Activated CD4-positive, alpha-beta T cell treated with anti-CD3 and anti-CD28 coated beads for 1 hour (primary cell): ENCODE results near the gene THBS4.
"Not testable (repeated sequence)": the region's sequence is repeated elsewhere in the genome, so short reads cannot be mapped to it uniquely, and the experiment has no call there.

ENCODE experiments used
- DNase-seq: peaks from one replicate; pipeline ENCODE4 v3.0.0-alpha.2; 2020

Gene THBS4

GRCh38 chr5:80077051-80077714, 42.0 kb downstream of the THBS4 start:
- no peak for DNase-seq

DNA sequence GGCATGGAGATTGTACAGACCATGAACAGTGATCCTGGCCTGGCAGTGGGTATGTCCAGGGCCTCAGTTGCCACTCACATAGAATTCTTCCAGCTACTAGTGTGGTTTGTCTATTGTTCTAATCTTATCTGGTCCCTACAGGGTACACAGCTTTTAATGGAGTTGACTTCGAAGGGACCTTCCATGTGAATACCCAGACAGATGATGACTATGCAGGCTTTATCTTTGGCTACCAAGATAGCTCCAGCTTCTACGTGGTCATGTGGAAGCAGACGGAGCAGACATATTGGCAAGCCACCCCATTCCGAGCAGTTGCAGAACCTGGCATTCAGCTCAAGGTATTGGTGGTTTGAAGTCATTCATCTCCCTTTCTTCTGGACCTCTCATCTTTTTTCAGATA, 43.8 kb downstream of the THBS4 start:
- DNase-seq, result no peak

DNA sequence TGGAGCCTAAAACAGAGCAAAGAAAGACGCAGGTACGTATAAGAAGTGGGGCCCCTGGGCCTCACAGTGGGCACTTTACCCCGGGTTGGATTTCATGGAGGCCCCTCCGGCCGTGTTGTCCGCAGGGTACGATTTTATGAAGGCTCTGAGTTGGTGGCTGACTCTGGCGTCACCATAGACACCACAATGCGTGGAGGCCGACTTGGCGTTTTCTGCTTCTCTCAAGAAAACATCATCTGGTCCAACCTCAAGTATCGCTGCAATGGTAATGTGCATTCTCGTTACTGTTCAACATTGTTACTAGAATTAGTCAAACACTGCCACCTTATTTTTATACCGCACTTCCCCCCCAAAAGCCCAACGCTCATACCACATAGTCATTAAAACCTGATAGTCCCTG, 47.1 kb downstream of the THBS4 start:
- no peak for DNase-seq

GRCh38 chr5:80082731-80083100, 47.6 kb downstream of the THBS4 start:
- DNase-seq, result peak; percentile 26

DNA sequence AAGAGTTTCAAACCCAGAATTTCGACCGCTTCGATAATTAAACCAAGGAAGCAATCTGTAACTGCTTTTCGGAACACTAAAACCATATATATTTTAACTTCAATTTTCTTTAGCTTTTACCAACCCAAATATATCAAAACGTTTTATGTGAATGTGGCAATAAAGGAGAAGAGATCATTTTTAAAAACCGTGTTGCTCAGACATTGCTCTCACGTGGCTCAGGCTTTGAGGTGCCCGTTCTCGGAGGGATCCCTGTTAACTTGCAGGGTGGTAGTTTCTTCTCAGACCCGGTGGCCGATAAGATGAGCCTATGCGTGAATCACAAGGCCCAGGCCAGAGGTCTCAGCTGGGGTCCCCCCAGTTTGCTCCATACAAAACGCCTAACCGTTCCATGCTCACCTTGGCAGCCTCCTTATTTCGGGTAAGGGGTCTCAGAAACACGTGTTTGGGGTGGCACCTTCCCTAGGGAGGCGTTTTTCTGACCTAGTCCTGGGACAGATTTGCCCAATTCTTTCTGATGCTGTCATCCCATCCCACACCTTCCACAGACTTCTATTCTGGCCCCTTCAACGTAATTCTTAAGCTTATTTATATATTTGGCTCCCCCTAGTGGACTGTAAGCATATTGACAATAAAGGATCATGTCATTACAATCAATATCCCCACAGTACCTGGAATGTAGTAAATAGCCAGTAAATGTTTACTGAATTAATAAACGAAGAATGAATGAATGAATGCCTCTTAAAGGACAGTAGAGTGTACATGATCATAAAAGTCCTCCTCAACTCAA, 48.1 kb downstream of the THBS4 start:
- DNase-seq, result peak; percentile 14

DNA sequence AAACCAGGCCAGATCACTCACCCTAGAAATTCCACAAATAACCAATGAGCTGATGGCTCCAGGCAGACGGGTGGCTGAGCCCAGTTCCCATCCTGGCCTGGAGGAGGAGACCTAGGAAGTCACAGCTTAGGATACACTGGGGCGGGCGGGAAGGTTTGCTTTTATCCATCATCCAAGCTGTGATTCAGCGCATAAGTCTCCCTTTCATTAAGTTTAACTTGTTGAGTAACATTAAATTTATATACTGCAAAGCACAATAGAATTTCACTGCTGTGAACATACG, 55.7 kb downstream of the THBS4 start:
- DNase-seq, result no peak

DNA sequence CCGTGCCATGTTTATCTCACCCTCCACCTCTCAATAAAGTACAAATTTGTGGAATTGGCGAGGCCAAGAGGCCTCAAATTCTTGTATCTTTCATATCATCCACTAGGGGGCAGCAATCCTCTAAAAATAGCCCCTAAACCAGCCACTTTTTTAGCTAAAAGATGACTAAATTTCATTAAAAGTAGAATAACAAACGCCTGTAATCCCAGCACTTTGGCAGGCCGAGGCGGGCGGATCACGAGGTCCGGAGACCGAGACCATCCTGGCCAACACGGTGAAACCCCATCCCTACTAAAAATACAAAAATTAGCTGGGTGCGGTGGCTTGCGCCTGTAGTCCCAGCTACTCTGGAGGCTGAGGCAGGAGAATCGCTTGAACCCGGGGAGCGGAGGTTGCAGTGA, 56.6 kb downstream of the THBS4 start:
- DNase-seq, result peak; percentile 10

DNA sequence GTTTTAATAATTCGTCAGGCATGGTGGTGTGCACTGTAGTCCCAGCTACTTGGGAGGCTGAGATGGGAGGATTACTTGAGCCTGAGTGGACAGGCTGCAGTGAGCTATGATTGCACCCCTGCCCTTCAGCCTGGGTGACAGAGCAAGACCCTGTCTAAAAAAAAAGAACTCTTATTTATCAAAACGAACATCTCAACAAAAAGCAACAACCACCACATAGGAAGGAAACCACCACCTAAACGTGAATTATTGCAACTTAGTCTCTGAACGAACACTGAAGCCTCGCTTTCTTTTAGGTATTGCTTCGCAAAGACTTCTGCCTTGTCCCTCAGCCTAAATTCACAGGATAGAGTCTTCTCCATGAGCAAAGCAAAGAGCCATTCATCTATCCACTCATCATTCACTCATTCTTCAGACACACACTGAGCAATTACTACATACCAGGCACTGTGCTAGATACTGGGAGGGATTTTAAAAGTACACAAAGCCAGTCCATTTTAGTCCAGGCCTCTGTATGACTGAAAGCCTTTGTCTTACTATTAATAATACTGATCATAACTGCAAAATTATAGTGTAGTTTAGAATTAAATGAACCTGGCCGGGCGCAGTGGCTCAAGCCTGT, 57.4 kb downstream of the THBS4 start:
- DNase-seq, result no peak

DNA sequence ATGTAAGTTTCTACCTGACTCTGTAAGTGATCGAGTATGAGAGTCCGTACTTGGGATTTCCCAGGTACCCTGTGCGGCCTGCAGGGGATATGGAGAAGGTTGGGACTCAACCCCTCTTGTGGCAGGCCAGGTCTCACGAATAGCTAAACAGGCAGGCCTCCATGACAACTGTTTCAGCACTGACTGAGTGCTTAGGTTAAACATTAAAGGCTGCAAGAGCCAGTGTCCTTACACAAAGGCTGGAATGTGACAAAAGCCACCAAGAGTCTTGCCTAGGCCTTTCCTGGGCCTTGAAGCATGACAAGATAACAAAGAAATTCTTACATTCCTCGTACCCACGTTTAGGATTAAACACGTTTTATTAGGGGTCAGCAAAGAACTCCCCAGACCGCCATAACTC, 58.6 kb downstream of the THBS4 start:
- DNase-seq, result no peak

DNA sequence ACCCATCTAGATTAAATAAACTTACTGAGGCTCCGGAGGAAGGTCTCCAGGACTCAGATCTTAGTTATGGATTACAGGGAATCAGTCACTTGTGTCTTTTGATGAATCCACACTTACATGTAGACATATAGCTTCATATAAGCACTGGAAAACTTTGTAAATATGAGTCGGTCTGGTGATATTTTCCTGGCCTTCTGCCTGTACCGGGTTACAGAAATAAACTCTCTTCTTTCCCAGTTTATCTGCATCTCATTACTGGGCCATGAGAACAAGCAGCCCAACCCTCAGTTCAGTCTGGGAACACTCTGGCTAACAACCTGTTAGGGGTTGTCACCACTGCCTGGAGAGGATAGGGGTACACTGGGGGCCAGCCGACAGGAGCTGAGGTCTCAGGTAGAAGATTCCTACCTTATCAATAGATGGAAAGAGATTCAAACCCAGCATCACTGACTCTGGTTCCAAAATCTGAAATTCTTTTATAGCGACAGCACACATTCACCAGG, 59.1 kb downstream of the THBS4 start:
- no peak for DNase-seq

- no peak for DNase-seq
These were observed 62.3 kb downstream of the THBS4 start for GRCh38 chr5:80097451-80097850.

GRCh38 chr5:80101993-80102392, 66.8 kb downstream of the THBS4 start:
- DNase-seq, result no peak

DNA sequence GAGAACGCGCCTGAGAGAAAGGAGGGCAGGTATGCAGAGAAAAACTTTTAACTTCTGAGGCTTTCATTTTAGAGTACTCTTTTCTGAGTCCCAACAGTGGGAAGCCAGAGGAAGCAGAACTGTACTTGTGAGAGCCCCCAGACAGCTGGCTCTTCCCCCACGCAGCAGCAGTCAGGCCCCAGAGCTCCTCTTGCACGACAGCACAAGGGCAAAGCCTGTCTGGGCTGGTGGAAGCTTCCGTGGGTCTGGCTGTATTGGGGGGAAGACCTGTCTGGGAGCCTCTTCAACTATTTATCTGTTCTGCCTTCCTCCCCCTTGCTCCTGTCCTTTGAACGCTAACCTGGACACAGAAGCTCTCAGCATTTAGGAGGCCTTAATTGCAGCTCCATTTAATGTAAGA, 68.2 kb downstream of the THBS4 start:
- DNase-seq, result no peak

DNA sequence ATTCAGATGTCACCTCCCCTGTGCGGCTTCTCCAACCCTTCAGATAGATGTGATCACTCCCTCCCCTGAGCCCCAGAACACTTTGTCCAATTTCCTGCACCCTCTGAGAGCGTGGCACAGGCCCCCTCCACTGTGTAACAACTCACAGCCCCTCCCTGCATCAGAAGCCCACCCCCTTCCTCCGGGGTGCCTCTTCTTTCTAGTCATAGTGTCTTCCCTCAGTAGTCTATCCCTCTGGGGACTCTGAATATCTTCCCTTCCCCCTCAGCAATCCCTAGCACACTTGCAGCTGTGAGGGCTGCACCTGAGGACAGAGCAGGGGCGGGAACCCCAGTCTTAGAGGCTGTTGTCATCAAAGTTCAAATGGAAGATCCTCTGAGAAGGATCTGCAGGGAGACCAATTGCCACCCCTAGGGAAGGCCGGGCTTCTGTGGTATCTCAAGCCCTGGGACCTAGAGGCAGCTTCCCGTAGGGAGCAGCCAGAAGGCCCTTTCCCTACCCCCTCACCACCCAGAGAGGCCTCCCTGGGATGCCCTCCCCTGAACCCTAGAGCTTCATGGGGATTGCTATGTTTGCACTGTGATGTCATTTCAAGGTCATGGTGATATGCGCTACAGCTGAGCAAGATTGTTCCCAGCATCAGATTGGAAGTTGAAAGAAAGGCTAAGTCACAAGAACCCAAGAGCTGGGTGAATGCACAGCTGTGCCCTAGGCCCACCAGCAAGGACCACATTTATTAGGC, 70.7 kb downstream of the THBS4 start:
- no peak for DNase-seq

DNA sequence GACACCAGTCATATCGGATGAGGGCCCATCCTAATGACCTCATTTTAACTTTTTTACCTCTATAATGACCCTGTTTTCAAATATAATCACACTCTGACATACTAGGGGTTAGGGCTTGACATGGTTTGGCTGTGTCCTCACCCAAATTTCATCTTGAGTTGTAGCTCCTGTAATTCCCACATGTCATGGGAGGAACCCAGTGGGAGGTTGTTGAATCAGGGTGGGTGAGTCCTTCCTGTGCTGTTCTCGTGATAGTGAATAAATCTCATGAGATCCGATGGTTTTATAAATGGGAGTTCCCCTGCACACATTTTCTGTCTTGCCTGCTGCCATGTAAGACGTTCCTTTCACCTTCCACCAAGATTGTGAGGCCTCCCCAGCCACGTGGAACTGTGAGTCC, 71.8 kb downstream of the THBS4 start:
- no peak for DNase-seq

DNA sequence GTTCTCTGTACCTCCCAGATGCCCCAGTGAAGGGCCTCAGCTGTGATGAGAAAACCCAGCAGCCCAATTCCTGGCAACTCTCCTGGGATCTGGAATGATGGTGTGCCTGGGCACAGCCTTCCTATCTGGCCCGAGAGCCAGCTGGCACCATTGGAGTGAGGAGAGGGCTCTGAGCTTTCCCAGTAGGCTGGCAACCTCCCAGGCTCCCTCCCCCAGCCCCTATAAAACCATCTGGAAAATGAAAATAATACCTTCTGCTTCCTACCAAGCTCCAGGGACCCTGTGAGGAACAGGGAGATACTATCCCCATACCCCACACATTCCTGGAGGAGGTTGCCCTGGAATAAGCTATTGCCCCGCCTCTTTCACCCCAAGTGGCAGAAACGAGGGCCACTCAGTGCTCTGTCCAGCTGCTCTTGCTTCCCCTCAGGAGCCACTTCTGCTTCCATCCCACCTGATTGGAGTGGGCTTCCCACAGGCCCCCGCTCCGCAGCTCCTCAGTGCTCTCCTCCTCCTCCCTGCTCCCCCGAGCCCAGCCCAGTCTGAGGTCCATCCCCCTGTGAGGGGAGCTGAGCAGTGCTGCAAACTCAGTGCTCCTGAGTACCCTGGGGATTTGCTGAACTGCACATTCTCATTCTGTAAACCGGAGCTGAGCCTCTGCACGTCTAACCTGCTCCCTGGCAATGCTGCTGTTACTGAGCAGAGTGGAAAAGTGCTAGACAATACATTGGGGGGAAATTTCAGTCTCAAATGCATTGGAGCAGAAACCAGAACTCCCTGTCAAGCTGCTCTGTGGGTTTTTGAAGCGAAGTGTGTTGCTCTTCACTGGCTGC, 74.7 kb downstream of the THBS4 start:
- DNase-seq, result no peak

GRCh38 chr5:80111376-80111990, 76.3 kb downstream of the THBS4 start:
- DNase-seq, result not testable (repeated sequence)

GRCh38 chr5:80114860-80115259, 79.7 kb downstream of the THBS4 start:
- no peak for DNase-seq

DNA sequence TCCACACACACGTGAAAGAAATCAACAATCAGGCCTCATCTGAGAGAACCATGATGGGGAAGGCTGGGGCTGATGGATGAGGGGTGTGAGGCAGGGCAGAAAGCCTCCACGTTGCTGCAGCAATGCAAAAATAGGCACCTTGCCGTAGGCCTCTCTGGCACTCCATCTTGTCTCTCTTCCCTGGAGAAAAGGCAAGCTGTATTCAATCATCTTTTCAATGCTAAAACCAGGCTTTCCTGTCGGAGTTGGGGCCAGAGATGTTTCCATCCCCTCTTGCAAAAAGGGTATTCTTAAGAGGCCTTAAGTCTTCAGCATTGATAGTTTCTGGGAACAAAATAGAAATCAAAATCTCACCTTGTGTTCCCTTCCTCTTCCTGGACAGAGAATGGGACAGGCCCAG, 80.9 kb downstream of the THBS4 start:
- no peak for DNase-seq

DNA sequence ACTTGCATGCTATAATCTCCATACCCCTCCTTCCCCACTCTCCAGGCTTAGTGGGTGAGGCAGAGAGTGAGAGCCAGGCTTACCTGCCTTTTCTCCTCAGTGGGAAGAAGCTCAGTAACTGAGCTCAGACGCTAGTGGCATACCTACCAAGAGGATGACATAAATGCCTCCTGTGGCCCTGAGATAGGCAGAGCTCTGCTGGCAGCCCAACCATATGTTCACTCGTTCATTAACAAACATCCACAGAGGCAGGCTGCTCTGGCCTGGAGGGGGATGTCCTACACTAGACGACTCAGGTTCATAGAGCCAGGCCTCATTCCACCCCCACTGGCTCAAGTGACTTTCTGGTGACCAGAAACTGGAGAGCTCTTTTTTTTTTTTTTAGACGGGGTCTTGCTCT, 81.3 kb downstream of the THBS4 start:
- DNase-seq, result no peak

GRCh38 chr5:80117446-80117845, 82.3 kb downstream of the THBS4 start:
- no peak for DNase-seq

DNA sequence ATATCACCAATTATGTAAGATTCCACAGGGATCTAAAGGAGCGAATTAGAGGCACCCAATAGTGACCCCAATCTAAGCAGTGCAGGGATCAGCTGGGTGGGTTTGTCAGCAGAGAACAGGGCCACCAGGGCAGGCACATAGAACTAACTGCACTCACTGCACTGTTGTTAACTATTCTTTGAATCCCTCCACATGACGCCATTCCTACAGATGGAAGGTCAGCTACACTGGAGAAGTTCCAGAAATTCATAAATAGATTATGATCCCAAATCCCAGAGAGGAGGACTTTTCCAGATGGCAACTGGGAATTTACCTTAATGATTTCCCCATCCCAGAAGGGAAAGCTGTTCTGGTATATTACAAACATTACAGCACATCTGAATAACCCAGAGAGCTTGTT, 84.2 kb downstream of the THBS4 start:
- no peak for DNase-seq
